Measurements from ENCODE around the gene CHKA. TPM values are rescaled to one million over a fixed set of nuclear protein-coding genes. Genes with fewer than 3 reads are reported as not detected.

CHKA gene
- polyA plus RNA-seq, 1 of the 3 experiments (the other 2 are of a cell fraction) = 12.3 TPM

DNA sequence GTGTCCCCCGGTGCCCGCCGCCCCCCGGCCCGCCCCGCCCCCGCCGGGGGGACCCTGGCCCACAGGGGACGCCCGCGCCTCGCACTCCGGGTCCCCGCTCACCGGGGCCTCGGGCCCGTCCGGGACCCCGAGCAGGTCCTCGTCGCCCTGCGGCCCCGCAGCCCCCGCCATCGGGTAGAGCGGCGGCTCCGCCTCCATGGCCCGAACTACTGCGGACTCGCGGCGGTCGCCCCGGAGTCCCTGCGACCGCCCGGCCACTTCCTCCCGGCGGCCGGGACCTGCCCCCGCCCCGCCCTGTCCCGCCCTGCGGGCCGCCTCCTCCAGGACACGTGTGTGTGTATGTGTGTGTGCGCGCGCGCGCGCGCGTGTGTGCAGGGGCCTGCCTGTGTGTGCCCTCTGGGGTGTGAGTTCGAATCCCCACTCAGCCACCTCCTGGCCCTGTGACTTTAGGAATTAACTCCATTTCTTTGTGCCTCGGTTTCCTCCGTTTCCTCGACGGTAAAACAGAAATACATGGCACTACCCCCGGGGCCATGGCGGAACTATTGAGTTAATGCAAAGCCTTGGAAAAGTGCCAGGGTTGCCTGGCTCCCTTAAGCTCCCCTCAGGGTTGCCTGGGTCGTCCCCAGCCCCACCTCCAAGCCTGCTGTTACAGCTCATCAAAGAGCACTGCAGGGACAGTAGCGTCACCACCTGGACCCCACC is 117.2 kb downstream of the CHKA start, which contains the start of gene UNC93B1:
TSS of gene UNC93B1 (minus strand) at position 252 of the 705 bp plus-strand sequence. CDS start at position 198, 54 bp downstream.
- Histone ChIP-seq H4K20me1 (ENCODE audit: insufficient read depth) (no peaks in the 10 kb centered on the region), H3F3A (replicated peaks; ENCODE audit: insufficient read depth) (peaks cover 3% of the 10 kb centered on the region), H2AFZ (ENCODE audit: low read depth) (peak within 1 kb of the TSS; percentile 80; the same call in 1 of the 2 replicates), H3K9me2 (no peaks in the 10 kb centered on the region), H3K9me3 (no peaks in the 10 kb centered on the region), H3K9ac (peak within 1 kb of the TSS; percentile 55), H3K4me3 (ENCODE audit: low read depth in 2 of 2, low read length in 1 of 2) (peak within 1 kb of the TSS; percentile 62 to 68), H3K4me1 (ENCODE audit: control insufficient read depth in 1 of 2, insufficient read depth in 2 of 2, low read depth in 1 of 2, low read length in 1 of 2) (peaks cover 0 to 13% of the 10 kb centered on the region in 2 experiments; a peak in 1 of 4 replicates), H3K79me2 (ENCODE audit: insufficient read depth) (no peaks in the 10 kb centered on the region), H3K27ac (ENCODE audit: low read depth in 2 of 2, low read length in 1 of 2) (no peak within 1 kb of the TSS; a peak in 1 of 4 replicates), H3K36me3 (replicated peaks in 1 of 2; ENCODE audit: control insufficient read depth in 1 of 2, insufficient read depth in 2 of 2, low read length in 1 of 2) (no peaks in the 10 kb centered on the region), H3K27me3 (ENCODE audit: insufficient read depth) (no peaks in the 10 kb centered on the region), H3K4me2 (peak within 1 kb of the TSS; percentile 77)
- CTCF ChIA-PET = interaction anchor here (1.1 to 2.3 kb wide), 3 partner anchors 11 to 313 kb away, joined by 4 to 12 read pairs (median 7); no protein-coding TSS in a partner anchor
- TF ChIP-seq JUND (IDR thresholded peaks at IDR 0.05) (no peak), RCOR1 (IDR thresholded peaks at IDR 0.05; ENCODE audit: low read length) (peak; percentile 48; the same call in 1 of the 2 replicates), SIN3A (IDR thresholded peaks at IDR 0.05; ENCODE audit: borderline replicate concordance, low read depth, low read length) (0 out of 2 replicates have a peak, but pooled peaks have one; percentile 38), NRF1 (IDR thresholded peaks at IDR 0.05; ENCODE audit: low read depth, low read length) (peak; percentile 65), ZBTB33 (IDR thresholded peaks at IDR 0.05; ENCODE audit: borderline replicate concordance, low read depth) (no peak), POLR2AphosphoS5 (IDR thresholded peaks at IDR 0.05; ENCODE audit: low read depth, low read length) (peak; percentile 43; the same call in 1 of the 2 replicates), MXI1 (IDR thresholded peaks at IDR 0.05; ENCODE audit: low read depth, low read length) (peak; percentile 89), PBX3 (IDR thresholded peaks at IDR 0.05) (no peak), REST (IDR thresholded peaks at IDR 0.05; ENCODE audit: low read depth, low read length) (no peak), USF1 (IDR thresholded peaks at IDR 0.05; ENCODE audit: borderline replicate concordance, low read depth) (peak; percentile 62; the same call in 1 of the 2 replicates), FOXJ3 (CRISPR knock-in tag; IDR thresholded peaks at IDR 0.05) (no peak)
- TF ChIP-seq, protein P1, sequence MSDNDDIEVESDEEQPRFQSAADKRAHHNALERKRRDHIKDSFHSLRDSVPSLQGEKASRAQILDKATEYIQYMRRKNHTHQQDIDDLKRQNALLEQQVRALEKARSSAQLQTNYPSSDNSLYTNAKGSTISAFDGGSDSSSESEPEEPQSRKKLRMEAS (IDR thresholded peaks at IDR 0.05; ENCODE audit: low read depth) = peak; percentile 59
- POLR2A ChIA-PET = no interaction called here
- 4% methylated on average over 7 of the region's 64 CpGs for WGBS (ENCODE audit: low lambda C conversion rate)
- peak; percentile 97 for DNase-seq

All from SK-N-SH (cell line).